Panc1 (cell line): ENCODE data around the gene SV2B. TPM values are rescaled to one million over a fixed set of nuclear protein-coding genes. Genes with fewer than 3 reads are reported as not detected.

ENCODE experiments used
- ATAC-seq: fragments of 200-7000 bp; cut with Tn5 transposase; 2 replicates; pipeline ENCODE4 v1.9.1; 2020; ENCODE audit warnings: mild to moderate bottlenecking, moderate library complexity
- BruUV-seq: library from RNA; stranded (reverse); fragments of 400-500 nt; replicated peaks from 2 replicates; lab custom pipeline; 2021; lab: Mats Ljungman, UMichigan
- CTCF ChIA-PET: fragments of 300-600 bp; sonication (Branson Sonifier 250); formaldehyde crosslinking; loops from one replicate; lab custom pipeline; 2022; ENCODE audit warnings: antibody characterized with exemption; lab: Charles Lee
- POLR2A ChIA-PET: fragments of 300-600 bp; sonication (Branson Sonifier 250); formaldehyde crosslinking; loops from one replicate; lab custom pipeline; 2022; ENCODE audit warnings: antibody characterized with exemption; lab: Charles Lee
- DNase-seq: peaks from one replicate; pipeline ENCODE4 v3.0.0-alpha.2; 2010; ENCODE audit warnings: low read depth, low spot score
- H3K27ac ChIP-seq: 2 replicates; pipeline ENCODE4 v1.5.1; 2011; ENCODE audit warnings: mild to moderate bottlenecking, low read length, inconsistent platforms
- H3K27me3 ChIP-seq: fragments of 200-500 bp; sonication (Bioruptor generic); 2 replicates; pipeline ENCODE4 v1.6.0; 2014; ENCODE audit warnings: low read length, inconsistent platforms; ENCODE audit not compliant: control insufficient read depth, insufficient read depth
- H3K36me3 ChIP-seq: fragments of 200-500 bp; sonication (Bioruptor generic); 2 replicates; pipeline ENCODE4 v1.5.1; 2014; ENCODE audit warnings: inconsistent platforms, mild to moderate bottlenecking, low read length, moderate library complexity; ENCODE audit not compliant: control insufficient read depth, insufficient read depth
- H3K4me1 ChIP-seq: 2 replicates; pipeline ENCODE4 v1.5.1; 2011; ENCODE audit warnings: inconsistent platforms, mild to moderate bottlenecking, low read length, moderate library complexity; ENCODE audit not compliant: control insufficient read depth, insufficient read depth
- H3K4me3 ChIP-seq, 2 experiments: 2 replicates each; pipeline ENCODE4 v1.5.1; 2011 to 2012; ENCODE audit warnings: low read depth in 2 of 2, low read length in 2 of 2, mild to moderate bottlenecking in 2 of 2, inconsistent platforms in 1 of 2, moderate library complexity in 1 of 2
- H3K9me3 ChIP-seq: fragments of 200-500 bp; sonication (Bioruptor generic); 2 replicates; pipeline ENCODE4 v1.5.1; 2014; ENCODE audit warnings: low read depth, mild to moderate bottlenecking, inconsistent platforms, low read length, moderate library complexity; ENCODE audit not compliant: control insufficient read depth, insufficient read depth
- CTCF ChIP-seq: fragments of 450-650 bp; IDR thresholded peaks from 2 replicates; pipeline ENCODE4 v1.5.1; 2017; ENCODE audit warnings: mild to moderate bottlenecking
- POLR2AphosphoS5 ChIP-seq: IDR thresholded peaks from 2 replicates; pipeline ENCODE4 v1.6.1; 2012; ENCODE audit warnings: mild to moderate bottlenecking, low read depth, low read length, moderate library complexity
- REST ChIP-seq, 2 experiments: IDR thresholded peaks; 2 replicates each; pipeline ENCODE4 v1.6.1; 2011 to 2012; ENCODE audit warnings: low read depth in 2 of 2, control low read depth in 1 of 2, low read length in 1 of 2, mild to moderate bottlenecking in 1 of 2, moderate library complexity in 1 of 2; ENCODE audit not compliant: insufficient read depth in 1 of 2
- SIN3A ChIP-seq: IDR thresholded peaks from 2 replicates; pipeline ENCODE4 v1.6.1; 2012; ENCODE audit warnings: low read depth, mild to moderate bottlenecking, low read length, moderate library complexity, borderline replicate concordance; ENCODE audit not compliant: insufficient read depth
- TCF7L2 ChIP-seq: IDR thresholded peaks from 2 replicates; pipeline ENCODE4 v1.6.1; 2011; ENCODE audit warnings: mild to moderate bottlenecking, low read depth, low read length, inconsistent platforms
- in situ Hi-C: cut with HindIII; loops from 2 replicates; pipeline ENCODE4 v1.10.0; 2016; ENCODE audit warnings: low sequenced_read_pairs, low pct_unique_long_range_greater_than_20kb
- intact Hi-C: fragments of 100-400 bp; cut with micrococcal nuclease; formaldehyde crosslinking; loops from one replicate; pipeline ENCODE4 v1.10.0; 2022; ENCODE audit not compliant: unreplicated experiment
- total RNA-seq: library from RNA; stranded (reverse); gene quantifications from one replicate; pipeline ENCODE4 v1.2.1, GENCODE V29; 2021; ENCODE audit not compliant: unreplicated experiment

SV2B gene
- total RNA-seq, 1 experiment from 2014 or later, result not detected

- in situ Hi-C loops (no loop called here), intact Hi-C loops (no loop called here)
- Histone ChIP-seq H3K27me3 (peaks cover 16% of the 10 kb centered on the region; the same call in 1 of the 2 replicates), H3K9me3 (no peaks in the 10 kb centered on the region), H3K4me3 (no peak overlapping the region), H3K27ac (no peak overlapping the region), H3K36me3 (no peaks in the 10 kb centered on the region), H3K4me1 (no peaks in the 10 kb centered on the region)
- DNase-seq, result no peak
- ChIA-PET CTCF (no interaction called here), POLR2A (no interaction called here)
- TF ChIP-seq SIN3A (no peak), TCF7L2 (no peak), POLR2AphosphoS5 (no peak), CTCF (no peak), REST (IDR thresholded peaks at IDR 0.05; ENCODE audit: insufficient read depth in 1 of 2, low read depth in 2 of 2, low read length in 1 of 2) (no peak)
- no TSS peak for BruUV-seq
- no peak for ATAC-seq
Observed at GRCh38 chr15:91209726-91210125, 109.7 kb downstream of the SV2B start.

GRCh38 chr15:91214675-91215590 lies 114.9 kb downstream of the SV2B start:
- BruUV-seq, result no TSS peak
- intact Hi-C loops (no loop called here), in situ Hi-C loops (no loop called here)
- CTCF ChIA-PET, result no interaction called here
- POLR2A ChIA-PET, result no interaction called here
- ATAC-seq (no peak), DNase-seq (no peak)
- no peaks in the 10 kb centered on the region for H3K4me1 ChIP-seq
- H3K27ac ChIP-seq, result no peak overlapping the region
- no peaks in the 10 kb centered on the region for H3K36me3 ChIP-seq
- H3K9me3 ChIP-seq, result no peaks in the 10 kb centered on the region
- peaks cover 14% of the 10 kb centered on the region for H3K27me3 ChIP-seq
- TF ChIP-seq SIN3A (no peak), REST (IDR thresholded peaks at IDR 0.05; ENCODE audit: insufficient read depth in 1 of 2, low read depth in 2 of 2, low read length in 1 of 2) (no peak), TCF7L2 (no peak), POLR2AphosphoS5 (no peak), CTCF (no peak)
- no peak overlapping the region for H3K4me3 ChIP-seq
